Activated CD8-positive, alpha-beta memory T cell treated with anti-CD3 and anti-CD28 coated beads for 48 hours (primary cell): ENCODE measurements around the gene MARK4.

Experiments
- DNase-seq, 3 experiments: peaks; one replicate each; pipeline ENCODE4 v3.0.0-alpha.2; 2020; ENCODE audit warnings: low read depth in 2 of 3, low spot score in 2 of 3

The MARK4 gene

GRCh38 chr19:45271098-45271734, 20.1 kb downstream of the MARK4 start:
- no peak for DNase-seq

GRCh38 chr19:45271735-45272108, 20.7 kb downstream of the MARK4 start:
- no peak for DNase-seq

- no peak for DNase-seq
Observed at GRCh38 chr19:45273521-45273855, 22.4 kb downstream of the MARK4 start.

- no peak for DNase-seq
Observed at GRCh38 chr19:45275370-45275971, 24.4 kb downstream of the MARK4 start.

- DNase-seq: no peak
Observed at GRCh38 chr19:45276284-45276687, 25.2 kb downstream of the MARK4 start.

GRCh38 chr19:45278087-45278486, 27.0 kb downstream of the MARK4 start:
- no peak for DNase-seq

- DNase-seq: no peak
Observed at GRCh38 chr19:45279587-45280192, 28.6 kb downstream of the MARK4 start.

GRCh38 chr19:45280471-45280961, 29.4 kb downstream of the MARK4 start:
- no peak for DNase-seq

- DNase-seq: no peak
Observed at GRCh38 chr19:45283443-45284033, 32.5 kb downstream of the MARK4 start.

- no peak for DNase-seq
Observed at GRCh38 chr19:45290381-45290931, 39.4 kb downstream of the MARK4 start.

- DNase-seq: no peak
Observed at GRCh38 chr19:45291834-45292233, 40.8 kb downstream of the MARK4 start.

GRCh38 chr19:45293682-45294081, 42.6 kb downstream of the MARK4 start:
- no peak for DNase-seq

GRCh38 chr19:45294291-45295029, 43.4 kb downstream of the MARK4 start:
- DNase-seq: no peak

GRCh38 chr19:45295873-45296272, 44.8 kb downstream of the MARK4 start:
- DNase-seq: no peak

- no peak for DNase-seq
Observed at GRCh38 chr19:45296355-45296754, 45.3 kb downstream of the MARK4 start.

- DNase-seq: no peak
Observed at GRCh38 chr19:45297674-45298073, 46.6 kb downstream of the MARK4 start.

GRCh38 chr19:45298264-45298663, 47.2 kb downstream of the MARK4 start:
- DNase-seq: no peak

- no peak for DNase-seq
Observed at GRCh38 chr19:45299719-45300118, 48.6 kb downstream of the MARK4 start.

- DNase-seq: no peak
Observed at GRCh38 chr19:45302416-45302815, 51.3 kb downstream of the MARK4 start.

- no peak for DNase-seq
Observed at GRCh38 chr19:45303269-45304060, 52.4 kb downstream of the MARK4 start.
